HK-2 (cell line): ENCODE results near the gene SLC15A4.
"Not testable (repeated sequence)": the region's sequence is repeated elsewhere in the genome, so short reads cannot be mapped to it uniquely, and the experiment has no call there.

Experiments used
- DNase-seq: peaks from one replicate; pipeline ENCODE4 v3.0.0-alpha.2; 2018; ENCODE audit not compliant: unreplicated experiment

SLC15A4 gene

GRCh38 chr12:128823916-128824839 lies at the start of gene SLC15A4:
SLC15A4 (minus strand) TSS chr12:128823958; CDS start chr12:128823943, 15 bp downstream.
- DNase-seq = peak; percentile 97

DNA sequence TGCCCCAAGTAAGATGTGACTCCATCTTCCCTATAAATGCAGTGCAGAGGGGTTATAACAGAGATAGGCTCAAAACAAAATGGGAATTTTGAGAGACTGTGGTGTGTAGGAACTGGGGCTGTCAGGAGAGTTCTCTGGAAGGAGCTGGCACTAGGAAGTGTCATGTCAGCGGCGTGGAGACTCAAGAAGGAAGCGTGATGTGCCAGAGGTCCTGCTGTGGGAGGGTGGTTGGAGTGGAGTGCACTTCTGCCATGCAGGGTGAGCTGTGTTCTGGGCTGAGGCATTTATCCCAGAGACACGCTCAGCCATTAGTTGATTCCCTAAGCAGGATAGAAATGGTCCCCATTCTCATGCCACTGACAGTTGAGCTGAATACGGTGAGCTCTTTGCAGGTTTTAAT lies 48.5 kb upstream of the SLC15A4 start:
- DNase-seq = no peak

GRCh38 chr12:128871516-128871892 lies 47.7 kb upstream of the SLC15A4 start:
- DNase-seq = no peak

DNA sequence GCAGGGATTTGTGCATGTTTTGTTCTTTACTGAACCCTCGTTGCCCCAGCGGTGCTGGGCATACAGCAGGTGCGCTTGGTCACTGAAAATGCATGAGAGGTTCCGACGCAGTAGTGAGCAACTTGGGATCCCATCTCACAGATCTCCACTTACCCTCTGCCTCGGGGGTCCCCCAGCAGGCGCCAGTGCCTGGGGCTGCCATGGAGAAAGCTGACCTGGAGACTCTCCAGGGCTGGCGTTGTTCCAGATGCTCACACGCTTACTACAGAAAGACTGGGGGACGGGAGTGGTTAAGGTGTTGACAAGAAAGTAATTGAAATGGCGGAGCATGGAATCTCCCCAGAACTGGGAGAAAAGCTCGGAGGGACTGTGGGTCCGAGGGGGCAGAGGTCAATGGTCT lies 43.7 kb upstream of the SLC15A4 start:
- no peak for DNase-seq

- no peak for DNase-seq
These were observed 40.9 kb upstream of the SLC15A4 start for GRCh38 chr12:128864516-128865186.

DNA sequence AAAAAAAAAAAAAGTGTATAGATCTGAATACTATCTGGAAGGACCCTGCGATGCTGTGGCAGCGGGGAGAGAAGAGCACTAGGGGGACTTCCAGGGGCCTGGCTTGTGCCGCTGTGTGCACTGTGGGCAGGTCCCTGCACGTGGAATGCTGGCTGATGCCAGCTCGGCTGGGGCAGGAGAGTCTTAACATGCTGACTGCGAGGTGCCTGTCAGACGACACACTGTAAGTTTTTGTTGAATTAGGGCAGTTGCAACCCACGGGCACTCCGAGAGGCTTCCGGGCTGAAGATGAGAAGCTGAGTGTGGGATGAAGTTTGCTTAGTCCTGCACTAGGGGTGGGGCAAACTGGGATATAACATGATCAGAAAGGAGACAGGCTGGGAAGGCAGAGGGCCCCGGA lies 40.2 kb upstream of the SLC15A4 start:
- no peak for DNase-seq

DNA sequence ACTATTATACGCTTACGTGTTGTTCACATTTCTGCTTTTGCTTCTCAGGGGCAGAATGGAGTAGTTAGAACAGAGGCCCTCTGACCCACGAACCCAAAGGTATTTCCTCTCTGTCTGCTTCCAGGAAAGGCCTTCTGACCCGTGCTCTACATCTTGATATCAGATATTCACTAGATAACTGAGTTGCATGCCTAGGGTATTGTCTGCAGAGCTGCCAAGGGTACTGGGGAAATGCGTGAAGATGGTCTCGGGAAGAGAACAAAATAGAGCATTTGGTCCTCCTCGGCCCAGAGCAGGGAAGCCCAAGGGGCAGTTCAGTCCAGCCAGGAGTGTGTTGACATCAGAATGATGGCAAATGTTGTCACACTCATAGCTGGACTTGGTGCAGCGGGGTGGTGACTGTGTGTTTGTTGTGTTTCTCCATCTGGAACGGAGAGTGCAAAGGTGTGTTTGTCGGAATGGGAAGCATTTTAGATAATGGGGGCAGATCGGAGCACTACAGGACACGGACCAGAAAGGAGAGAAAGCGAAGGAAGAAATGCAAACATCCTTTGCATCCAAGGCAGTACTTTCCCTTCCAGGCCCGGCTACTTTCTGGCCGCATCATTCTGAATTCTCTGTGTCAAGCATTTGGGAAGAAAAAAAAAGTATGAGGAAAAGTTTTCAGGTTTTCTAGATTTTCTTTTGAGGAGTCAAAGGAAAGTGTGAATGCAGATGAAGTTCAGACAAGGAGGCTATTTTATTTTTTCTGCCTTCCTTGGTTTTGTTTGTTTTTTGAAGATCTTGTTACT lies 37.7 kb upstream of the SLC15A4 start:
- no peak for DNase-seq

GRCh38 chr12:128859311-128859710 lies 35.6 kb upstream of the SLC15A4 start:
- DNase-seq = no peak

- DNase-seq = no peak
These were observed 33.5 kb upstream of the SLC15A4 start for GRCh38 chr12:128857133-128857763.

DNA sequence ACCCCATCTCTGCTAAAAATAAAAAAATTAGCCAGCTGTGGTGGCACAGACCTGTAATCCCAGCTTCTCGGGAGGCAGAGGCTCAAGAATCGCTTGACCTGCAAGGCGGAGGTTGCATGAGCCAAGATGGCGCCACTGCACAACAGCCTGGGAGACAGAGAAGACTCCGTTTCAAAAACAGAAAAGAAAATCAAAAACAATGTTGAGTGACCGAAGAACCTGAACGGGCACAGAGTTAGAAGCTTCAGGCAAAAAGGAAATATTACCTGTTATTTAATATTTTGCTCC lies 33.0 kb upstream of the SLC15A4 start:
- DNase-seq = no peak

DNA sequence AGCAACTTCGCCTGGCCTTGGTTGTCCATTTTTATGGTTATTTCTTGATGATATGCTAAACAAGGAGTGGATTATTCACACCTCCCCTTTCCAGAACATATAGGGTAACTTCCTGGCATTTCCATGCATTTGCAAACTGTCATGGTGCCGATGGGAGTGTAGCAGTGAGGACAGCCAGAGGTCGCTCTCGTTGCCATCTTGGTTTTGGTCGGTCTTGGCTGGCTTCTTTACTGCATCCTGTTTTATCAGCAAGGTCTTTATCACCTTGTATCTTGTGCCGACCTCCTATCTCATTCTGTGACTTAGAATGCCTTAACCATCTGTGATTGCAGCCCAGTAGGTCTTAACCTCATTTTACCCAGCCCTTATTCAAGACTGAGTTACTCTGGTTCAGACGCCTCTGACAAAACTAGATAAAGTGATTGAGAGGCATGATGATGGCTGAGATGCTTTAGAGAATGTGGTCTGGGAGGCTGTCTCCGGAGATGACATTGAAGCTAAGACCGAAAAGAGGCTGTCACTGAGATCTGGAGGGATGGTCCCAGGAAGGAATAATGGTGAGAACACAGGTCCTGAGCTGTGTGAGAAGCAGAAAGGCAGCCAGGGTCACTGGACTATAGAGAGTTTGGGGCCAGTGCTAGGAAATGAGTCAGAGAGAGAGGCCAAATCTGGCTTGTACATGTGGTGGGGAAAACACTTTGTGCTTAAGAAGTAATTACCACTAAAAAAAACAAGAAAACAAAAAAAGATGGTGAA lies 32.5 kb upstream of the SLC15A4 start:
- no peak for DNase-seq

GRCh38 chr12:128853600-128854197 lies 29.9 kb upstream of the SLC15A4 start:
- DNase-seq = no peak

GRCh38 chr12:128852885-128853599 lies 29.3 kb upstream of the SLC15A4 start, which contains the start of gene GLT1D1:
GLT1D1 (plus strand) TSS chr12:128853478; CDS start chr12:128853582, 104 bp downstream.
- no peak for DNase-seq

GRCh38 chr12:128852026-128852698 lies 28.4 kb upstream of the SLC15A4 start:
- no peak for DNase-seq

DNA sequence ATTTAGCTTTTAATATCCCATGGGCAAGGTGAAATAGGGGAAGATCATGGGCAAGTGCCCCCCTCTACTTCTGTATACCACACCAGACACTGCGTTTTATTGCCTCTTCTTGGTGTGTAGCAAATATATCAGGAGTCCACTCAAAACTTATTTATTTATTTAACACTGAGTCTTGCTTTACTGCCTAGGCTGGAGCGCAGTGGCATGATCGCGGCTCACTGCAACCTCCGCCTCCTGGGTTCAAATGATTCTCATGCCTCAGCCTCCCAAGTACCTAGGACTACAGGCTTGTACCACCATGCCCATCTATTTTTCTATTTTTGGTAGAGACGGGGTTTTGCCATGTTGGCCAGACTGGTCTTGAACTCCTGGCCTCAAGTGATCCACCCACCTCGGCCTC lies 27.7 kb upstream of the SLC15A4 start:
- DNase-seq = not testable (repeated sequence)

DNA sequence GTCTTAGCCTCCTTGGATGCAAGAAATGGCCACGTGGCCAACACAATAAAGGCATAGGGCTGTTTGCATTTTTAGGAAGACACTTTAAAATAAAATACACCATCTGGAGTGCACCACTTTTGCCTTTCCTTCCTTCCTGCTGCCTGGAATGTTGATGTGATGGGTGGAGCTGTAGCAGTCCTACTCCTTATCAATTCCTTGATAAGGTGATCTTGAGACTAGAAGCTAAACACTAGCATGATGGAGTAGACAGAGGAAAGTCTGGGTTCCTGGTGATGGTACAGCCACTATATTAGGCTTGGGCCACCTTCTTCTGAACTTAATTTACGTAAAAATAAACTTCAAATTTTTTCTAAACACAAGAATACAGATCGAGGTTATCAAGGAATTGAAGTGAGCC lies 26.6 kb upstream of the SLC15A4 start:
- DNase-seq = no peak

GRCh38 chr12:128849806-128850205 lies 26.0 kb upstream of the SLC15A4 start:
- not testable (repeated sequence) for DNase-seq

DNA sequence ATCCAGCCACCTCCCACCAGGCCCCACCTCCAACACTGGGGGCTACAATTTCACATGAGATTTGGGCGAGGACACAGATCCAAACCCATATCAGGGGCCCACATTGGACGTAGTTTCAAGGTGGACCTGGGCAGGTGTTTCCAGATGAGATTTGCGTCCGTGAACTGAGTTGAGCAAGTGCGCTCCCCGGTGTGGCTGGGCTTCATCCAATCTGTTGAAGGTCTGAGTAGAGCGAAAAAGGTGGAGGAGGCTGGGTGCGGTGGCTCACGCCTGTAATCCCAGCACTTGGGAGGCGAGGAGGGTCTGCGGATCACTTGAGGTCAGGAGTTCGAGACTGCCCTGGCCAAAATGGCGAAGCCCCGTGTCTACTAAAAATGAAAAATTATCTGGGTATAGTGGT lies 24.6 kb upstream of the SLC15A4 start:
- no peak for DNase-seq

DNA sequence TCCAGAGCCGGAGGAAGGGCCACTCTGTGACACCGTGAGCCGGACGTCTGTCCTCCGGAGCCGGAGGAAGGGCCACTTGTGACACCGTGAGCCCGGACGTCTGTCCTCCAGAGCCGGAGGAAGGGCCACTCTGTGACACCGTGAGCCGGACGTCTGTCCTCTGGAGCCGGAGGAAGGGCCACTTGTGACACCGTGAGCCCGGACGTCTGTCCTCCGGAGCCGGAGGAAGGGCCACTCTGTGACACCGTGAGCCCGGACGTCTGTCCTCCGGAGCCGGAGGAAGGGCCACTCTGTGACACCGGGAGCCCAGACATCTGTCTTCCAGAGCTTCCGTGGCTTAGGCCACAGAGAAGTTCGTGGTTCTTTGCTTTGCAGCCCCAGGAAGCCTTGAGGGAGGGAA lies 22.9 kb upstream of the SLC15A4 start:
- not testable (repeated sequence) for DNase-seq
